A172 (cell line): ENCODE results near the gene BACH1. TPM values are rescaled to one million over a fixed set of nuclear protein-coding genes. Genes with fewer than 3 reads are reported as not detected.
"Not testable (repeated sequence)": the region's sequence is repeated elsewhere in the genome, so short reads cannot be mapped to it uniquely, and the experiment has no call there.

ENCODE experiments used
- DNase-seq: peaks from one replicate; pipeline ENCODE4 v3.0.0-alpha.2; 2015; ENCODE audit warnings: low spot score
- total RNA-seq: library from RNA; depleted of rRNA; stranded (reverse); fragments of >200 nt; shearing (Covaris generic); gene quantifications from 2 replicates; pipeline ENCODE4 v1.2.3, GENCODE V29; 2014

BACH1 gene
- total RNA-seq, 1 experiment from 2014 or later, result 60.6 TPM

- no peak for DNase-seq
Observed at GRCh38 chr21:29346771-29347170, 48.0 kb downstream of the BACH1 start.

GRCh38 chr21:29347274-29347681, 48.6 kb downstream of the BACH1 start:
- DNase-seq, result no peak

DNA sequence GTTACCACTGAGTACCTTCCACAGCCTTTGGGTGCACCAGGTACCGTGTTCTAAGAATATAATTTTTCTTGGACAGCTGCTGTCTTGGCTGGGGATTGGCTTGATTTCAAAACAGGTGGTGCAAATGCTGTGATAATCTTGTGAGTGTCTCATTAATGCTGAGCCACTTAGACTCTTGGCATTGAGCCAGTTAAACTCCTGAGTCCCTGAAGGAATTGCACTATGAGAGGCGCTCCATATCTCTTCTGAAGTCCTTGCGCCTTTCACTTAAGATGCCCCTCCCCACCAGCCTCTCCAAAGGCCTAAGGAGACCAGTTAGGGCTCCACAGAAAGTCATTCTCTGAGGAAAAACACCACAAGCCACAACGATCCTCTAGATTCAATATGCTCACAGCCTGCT, 51.0 kb downstream of the BACH1 start:
- DNase-seq, result no peak

DNA sequence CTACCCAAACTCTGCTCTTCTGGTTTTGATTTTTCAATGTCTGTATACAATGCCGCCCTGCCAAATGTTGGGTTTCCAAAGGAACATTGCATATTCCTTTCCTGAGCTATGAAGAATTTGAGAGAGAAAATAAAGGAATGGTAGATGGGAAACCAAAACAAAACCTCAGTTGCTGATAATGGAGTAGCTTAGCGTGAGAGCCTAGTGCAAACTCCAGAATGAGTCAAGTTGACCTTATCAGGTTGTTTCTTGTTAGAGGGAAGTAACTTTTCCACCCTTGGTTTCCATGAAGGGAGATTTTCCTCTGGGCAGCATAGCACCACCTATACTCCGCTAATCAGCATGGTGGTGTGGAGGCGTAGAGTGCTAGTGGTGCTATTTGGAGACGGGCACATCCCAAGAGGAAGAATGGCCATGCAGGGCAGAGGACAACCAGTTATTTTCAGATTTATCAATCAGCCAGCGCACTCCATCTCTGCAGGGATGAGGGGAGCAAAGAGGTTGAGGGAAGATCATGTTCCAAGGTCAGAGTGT, 51.6 kb downstream of the BACH1 start:
- no peak for DNase-seq

- peak; percentile 35 for DNase-seq
Observed at GRCh38 chr21:29351691-29352090, 53.0 kb downstream of the BACH1 start.

DNA sequence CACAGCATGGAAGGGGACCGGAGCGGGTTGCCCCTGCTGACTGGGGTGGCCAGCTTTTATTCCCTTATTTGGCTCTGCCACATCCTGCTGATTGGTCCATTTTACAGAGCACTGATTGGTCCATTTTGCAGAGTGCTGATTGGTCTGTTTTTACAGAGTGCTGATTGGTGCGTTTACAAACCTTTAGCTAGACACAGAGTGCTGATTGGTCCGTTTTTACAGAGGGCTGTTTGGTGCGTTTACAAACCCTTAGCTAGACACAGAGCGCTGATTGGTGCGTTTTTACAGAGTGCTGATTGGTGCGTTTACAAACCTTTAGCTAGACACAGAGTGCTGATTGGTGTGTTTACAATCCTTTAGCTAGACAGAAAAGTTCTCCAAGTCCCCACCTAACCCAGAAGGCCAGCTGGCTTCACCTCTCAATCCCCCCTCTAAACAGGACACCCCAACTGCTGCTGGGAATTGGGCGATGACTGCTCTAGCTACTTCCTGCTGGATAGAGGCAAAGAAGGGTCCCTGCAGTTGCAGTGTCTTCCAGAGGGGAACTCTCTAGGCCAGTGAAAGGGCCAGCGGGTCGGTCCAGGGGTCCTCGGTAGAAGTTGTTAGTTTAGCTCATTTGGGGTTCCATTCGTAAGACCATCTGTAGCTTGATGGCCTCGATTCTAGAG, 56.5 kb downstream of the BACH1 start:
- not testable (repeated sequence) for DNase-seq

- DNase-seq, result not testable (repeated sequence)
Observed at GRCh38 chr21:29356291-29356690, 57.6 kb downstream of the BACH1 start.

DNA sequence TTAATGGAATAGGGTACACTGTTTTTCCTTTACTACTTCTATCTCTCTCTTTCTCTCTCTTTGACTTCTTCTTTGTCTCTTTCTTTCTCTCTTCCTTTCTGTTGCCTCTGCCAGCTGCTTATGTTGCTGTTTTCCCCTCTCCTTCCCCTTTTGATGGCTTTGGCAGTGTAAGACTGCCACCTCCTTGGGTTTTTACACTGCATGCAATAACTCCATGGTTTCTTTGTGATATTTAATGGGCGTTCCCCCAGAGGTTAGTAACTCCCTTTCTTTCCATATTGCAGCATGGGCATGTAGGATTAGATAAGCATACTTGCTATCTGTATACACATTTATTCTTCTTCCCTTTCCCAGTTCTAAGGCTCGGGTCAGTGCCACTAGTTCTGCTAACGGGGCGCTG, 58.1 kb downstream of the BACH1 start:
- DNase-seq, result not testable (repeated sequence)

DNA sequence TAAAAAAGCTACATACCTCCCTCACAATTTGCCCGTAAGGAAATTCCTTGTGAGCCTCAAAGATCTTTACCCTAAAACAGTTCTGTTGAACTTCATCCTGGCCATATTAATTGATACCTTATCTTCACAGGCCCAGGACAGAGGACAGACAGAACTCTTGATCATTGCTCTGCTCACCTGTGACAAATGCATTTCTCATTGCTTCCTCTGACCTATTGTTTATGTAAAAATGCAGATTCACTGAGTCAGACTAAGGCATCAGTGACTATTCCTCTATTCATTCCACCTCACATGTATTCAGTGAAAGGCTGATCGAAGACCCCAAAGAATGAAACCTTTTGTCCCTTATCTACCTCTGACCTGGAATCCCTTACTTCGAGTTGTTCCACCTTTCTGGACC, 61.0 kb downstream of the BACH1 start:
- DNase-seq, result no peak

GRCh38 chr21:29360799-29361765, 62.4 kb downstream of the BACH1 start:
- DNase-seq, result no peak

DNA sequence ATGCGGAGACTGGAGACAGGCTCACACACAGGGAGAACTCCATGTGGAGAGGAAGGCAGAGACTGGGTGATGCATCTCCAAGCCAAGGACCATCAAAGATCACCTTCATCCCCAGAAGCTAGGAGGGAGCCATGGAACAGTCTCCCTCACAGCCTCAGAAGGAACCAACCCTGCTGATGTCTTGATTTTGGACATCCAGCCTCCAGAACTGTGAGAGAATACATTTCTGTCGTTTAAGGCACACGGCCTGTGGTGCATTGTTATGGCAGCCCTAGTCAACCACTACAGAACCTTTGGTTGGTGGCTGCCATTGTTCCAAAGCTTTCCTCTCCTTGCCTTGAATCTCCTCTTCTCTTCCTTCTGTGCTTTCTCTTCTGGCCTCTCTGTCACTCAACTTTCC, 64.0 kb downstream of the BACH1 start:
- no peak for DNase-seq

- DNase-seq, result no peak
Observed at GRCh38 chr21:29365661-29366265, 67.0 kb downstream of the BACH1 start.

DNA sequence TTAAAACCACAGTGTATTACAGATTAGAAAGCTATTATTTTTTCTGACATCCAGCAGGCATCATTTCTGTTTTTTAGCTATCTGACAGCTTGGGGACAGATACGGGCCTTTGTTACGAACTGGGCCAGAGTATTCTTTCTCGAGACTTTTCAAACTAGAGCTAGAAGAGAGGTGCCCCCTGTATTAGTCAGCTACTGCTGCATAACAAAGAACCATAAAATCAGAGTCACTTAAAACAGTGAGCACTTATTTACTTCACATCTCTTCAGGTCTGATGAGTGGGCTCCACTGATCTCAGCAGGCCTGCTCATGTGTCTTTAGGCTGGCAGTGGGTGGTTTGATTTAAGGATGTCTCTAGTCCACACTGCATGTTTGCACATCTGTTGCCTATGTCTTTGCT, 67.8 kb downstream of the BACH1 start:
- DNase-seq, result no peak

GRCh38 chr21:29367335-29367734, 68.6 kb downstream of the BACH1 start:
- DNase-seq, result no peak

DNA sequence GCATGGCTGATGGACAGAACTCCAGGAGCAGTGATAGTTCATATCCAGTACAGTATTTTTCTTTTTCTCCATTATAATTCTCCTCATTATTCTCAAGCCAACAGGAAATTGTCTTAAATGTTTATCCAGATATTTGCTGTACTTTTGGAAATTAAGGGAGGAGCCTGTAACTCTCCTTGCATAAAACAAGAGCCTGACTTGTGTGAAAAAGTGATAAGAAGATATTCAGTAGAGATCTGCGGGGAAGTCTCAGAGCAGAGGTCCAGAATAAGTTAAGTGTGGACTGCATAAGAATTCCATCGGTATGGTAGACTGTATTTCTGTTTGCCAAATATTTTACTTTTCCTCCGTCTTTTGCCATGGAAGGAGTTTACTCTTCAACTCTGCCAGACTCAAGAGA, 70.2 kb downstream of the BACH1 start:
- no peak for DNase-seq

DNA sequence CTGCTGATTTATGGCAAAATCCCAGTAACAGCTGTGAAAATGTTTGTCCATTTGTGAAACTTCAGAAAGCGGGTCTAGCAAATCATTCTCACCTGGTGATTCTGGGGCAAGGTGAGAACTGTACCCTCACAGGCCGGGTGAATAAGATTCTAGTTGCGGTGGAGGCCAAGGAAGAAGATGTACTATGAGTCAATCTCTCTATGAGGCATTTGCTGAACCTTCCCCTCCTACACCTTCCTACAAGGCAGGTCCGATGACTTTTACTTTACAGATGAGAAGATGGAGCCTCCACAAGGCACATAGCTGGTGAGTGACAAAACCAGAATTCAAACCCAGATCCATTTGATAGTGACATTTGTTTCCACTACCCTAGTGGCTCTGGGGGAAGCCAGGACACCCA, 72.7 kb downstream of the BACH1 start:
- no peak for DNase-seq

- DNase-seq, result peak; percentile 83
Observed at GRCh38 chr21:29372063-29372802, 73.5 kb downstream of the BACH1 start.

DNA sequence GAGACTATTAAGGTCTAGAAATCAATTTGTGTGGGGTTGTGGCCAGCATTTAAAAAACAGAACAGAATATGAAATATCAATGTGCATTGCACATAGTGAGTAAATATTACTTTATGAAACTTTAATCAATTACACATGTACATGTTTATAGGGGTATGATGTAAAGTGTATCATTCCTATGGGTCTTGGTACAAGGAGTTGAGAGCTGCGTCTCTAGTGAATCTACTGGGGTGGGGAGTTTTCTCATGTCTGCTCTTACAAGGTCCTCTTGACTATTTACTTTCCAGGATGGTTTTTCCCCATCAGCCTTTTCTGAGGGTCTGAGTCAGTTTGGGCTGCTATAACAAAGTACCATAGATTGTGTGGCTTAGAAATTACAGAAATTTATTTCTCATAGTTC, 75.8 kb downstream of the BACH1 start:
- no peak for DNase-seq

- peak; percentile 54 for DNase-seq
Observed at GRCh38 chr21:29376556-29376955, 77.8 kb downstream of the BACH1 start.

DNA sequence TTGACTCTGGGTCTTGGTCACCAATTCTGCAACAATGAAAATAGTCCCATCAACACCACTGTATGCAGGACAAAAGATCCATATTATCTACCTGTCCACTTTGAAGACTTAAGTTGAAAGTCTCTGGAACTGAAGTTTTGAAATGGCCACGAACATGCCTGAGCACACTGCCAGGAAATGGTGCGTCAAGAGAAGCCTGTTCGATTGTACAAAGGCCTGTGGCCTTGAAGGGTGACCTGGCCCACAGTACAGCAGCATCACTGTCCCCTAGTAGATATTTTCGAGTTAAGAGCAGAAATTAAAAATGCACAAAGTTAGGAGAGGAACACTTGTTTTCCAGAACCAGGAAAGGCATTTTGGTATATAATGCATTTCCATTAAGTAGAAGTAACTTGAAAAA, 78.5 kb downstream of the BACH1 start:
- no peak for DNase-seq

- no peak for DNase-seq
Observed at GRCh38 chr21:29378832-29379231, 80.1 kb downstream of the BACH1 start.
